ENCODE data around the gene EXOC6B.

The EXOC6B gene

DNA sequence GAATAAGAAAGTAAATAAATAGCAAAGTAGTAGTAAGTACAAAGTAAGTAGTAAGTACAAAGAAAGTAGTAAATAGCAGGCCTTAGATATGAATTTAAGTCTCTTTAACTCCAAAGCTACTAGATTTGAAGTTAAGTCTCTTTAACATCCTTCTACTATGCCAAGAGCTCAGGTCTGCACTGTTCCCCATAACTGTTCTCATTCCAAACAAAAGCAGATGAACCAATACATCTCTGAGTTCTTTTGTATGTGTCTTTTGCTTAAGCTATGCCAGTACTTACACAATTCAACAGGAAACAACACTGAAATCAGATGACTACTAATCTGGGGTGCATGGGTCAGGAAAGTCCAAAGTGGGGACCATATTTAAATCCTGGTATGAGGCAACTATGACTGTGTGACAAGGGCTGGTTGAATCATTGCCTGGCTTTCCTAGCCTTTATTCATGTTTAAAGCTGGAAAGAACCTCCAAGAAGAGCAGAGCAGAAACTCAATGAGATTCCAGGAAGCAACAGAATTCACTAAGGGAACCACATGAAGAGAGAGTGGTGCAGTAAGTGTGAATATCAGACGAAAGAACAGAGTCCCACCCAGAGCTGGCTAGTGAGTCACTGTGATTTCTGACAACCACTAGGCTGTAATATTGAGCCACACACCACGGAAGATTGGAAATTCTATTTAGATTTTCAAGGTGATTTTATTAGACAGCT, 627.1 kb downstream of the EXOC6B start:
- no peak for DNase-seq

DNA sequence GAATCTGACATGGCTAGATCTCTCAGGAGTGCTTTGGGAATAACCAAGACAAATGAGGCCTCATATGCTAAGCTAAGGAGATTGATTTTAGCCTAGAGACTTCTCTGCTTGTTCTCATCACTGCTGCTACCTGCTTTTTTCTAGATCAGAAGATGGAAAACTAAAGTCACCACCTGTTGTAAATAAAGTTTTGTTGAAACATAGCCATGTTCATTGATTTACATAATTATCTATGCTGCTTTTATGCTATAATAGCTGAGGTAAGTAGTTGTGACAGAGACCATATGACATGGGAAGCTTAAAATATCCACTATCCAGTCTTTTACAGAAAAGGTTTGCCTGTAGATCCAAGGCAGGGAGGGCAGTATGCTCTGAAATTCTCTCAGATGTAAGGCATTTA, 632.1 kb downstream of the EXOC6B start:
- DNase-seq: no peak

DNA sequence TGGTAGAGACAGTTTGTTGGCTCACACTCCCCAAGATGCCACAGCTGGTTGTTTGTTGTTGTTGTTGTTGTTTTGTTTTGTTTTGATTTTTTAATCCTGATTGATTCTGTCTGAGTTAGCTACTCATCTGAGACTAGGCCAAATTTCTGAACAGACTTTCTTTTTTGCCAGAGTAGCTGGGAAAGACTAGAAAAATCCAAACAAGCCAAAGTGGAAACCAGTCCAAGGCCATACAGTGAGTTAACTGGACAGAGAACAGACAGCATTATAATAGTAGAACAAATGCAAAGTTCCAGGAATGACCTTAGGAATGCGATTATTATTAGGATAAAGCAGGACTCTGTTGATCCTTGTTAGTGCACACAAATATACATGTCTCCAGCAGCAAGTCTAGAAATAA, 634.4 kb downstream of the EXOC6B start:
- DNase-seq: no peak

DNA sequence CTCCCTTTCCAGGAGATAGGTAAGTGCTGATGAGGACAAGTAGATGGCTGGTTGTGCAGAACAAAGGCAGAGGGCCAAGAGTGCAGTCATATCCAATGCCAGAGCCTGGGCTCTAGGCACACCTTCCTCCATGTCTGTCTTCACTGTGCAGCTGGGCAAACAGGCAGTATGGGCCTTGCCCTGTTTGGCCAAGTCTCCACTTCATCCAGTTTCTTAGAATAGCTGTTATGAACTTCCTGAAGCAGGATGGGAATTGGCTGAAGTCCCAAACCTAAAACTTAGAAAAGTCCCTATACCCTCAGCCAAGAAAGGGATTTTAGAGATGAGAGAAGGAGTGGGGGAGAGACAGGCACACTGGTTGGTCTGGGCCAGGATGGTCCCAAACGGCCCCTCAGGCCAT, 640.6 kb downstream of the EXOC6B start:
- no peak for DNase-seq

DNA sequence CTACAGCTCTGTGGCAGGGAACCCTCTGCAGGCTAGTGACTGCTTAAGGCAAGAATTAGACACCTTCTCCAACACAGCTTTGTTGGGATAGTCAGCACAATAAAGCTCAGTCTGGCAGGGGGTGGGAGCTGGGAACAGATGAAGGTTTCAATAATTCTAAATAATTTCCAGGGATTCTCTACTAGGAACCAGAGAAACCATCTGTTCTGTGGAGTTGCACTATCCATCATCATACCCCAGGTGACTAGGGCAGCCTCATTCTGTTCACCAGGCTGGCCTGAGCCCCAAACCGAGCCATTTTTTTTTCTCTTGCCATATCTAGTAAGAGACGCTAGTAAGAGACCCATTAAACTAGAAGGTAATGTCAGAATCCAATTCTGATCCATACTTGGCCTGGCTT, 642.4 kb downstream of the EXOC6B start:
- no peak for DNase-seq

DNA sequence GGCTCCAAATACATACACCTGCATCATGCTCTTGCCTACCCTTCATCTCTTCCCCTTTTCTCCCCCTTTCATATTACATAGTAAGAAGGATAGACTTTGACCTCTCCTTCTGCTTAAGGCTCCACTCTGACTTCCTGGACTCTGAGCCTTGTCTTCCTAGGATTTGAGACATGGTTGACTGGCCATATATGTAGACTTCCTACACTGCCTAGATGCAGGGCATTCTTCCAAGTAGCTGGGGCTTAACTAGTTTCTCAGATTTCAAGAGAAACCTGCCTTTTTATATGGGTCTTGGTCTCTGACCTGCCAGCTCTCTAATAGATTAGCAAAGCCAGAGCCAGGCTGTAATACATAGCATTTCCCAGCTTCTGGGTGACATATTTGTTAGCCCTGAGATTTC, 642.8 kb downstream of the EXOC6B start:
- no peak for DNase-seq

DNA sequence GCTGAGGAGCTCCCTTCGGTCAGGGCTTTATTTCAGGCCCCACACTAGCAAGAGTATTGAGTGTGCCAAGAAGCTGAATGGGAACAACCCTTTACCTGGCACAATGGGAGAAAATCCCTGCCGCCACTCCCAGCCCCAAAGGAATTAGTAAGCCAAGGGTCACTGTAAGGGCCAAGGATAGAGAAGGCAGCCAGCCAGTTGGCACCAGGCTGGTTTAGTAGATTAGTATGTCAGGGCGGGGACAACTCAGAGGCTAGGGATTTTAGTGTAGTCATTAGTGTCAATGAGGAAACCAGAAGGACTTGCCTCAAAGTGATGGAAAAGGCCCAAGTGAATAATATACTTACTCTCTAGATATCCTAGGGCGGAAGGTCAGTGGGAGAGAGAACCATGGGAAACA, 643.3 kb downstream of the EXOC6B start:
- no peak for DNase-seq

DNA sequence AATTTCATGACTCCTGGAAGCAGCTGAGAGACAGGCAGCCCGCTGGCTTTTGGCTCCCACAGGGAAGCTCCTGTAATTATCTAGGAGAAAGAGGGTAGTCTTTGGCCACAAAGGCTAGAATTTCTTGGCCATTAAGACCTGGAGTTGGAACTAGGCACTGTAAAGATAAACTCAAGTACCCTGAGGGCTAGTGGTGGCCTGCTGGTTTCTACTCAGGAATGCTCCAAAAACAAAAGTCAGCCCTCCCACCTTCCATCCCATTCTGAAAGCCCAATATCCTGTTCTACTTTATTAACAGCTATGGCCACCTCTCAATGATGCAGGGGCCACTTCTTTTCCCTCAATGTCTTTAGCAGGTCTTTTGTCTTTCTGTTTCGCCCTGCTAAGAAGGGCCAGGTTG, 644.2 kb downstream of the EXOC6B start:
- DNase-seq: no peak

DNA sequence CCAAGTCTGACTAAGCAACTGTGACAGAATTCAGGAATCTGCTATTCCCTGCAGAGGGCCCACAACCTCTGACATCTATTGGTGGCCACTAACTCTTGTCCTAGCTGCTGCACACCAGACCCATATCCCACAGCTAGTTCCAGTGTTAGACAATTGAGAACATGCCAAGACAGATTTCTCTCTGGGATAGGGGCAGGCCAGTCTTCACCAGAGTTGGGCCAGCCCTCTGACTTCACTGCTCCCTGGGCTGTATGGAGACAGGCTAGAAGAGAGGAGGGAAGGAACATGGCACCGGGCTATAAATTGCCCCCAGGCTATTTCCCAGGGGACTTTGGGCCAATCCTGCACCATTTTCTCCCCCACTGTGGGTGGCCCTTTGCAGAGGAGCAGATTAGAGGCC, 645.5 kb downstream of the EXOC6B start:
- no peak for DNase-seq

DNA sequence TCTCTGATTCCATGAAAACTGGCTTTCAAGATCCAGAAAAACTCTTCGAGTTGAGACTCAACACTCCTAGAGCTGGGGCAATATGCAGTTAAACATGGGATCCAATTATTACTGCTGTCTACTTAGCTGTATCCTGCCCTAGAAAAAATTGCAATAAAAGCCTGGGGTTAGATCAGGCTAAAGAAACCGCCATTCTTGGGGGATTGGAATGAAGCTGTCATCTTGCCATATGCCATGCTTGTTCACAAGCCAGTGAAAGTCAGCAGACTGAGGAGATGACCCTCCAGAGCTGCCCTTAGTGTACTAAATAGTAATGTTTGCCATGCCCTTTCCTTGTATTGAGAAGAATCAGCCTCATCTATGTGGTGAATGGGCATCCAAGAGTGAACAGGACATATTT, 647.3 kb downstream of the EXOC6B start:
- no peak for DNase-seq

DNA sequence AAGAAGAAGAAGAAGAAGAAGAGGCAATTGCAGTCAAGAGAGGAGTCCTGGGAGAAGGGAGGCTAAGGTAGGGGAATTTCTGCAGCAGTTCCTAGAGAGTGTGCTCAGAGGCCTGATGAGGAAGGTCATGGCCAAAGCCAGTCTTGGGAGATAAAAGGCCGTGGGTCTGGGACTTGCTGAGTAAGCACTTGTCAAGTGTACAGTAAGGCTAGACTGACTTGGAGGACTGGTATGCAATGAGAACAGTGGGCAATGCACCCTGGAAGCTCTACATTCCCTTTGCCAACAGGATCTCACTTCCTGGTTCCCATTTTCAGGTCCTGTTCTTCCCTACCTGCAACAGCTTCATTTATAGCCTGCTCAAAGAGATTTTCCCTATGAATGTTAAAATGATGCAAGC, 649.6 kb downstream of the EXOC6B start:
- no peak for DNase-seq

DNA sequence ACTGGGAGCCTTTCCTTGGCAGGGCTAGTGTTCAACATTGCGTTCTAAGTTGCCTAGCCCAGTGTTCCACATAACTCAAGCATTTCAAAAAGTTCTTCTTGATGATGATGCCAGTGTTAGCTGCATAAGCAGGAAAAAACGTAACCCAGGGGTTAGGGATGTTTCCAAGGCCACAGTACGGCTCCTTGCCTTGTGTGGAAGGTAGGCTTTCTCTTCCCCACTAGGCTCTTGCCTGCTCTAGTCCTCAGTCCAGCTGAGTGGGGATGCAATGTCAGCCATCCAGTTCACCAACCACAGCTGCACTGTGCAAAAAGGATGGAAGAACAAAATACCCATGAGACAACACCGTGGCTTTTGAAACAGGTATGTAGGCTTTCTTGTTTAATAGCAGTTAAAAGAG, 650.2 kb downstream of the EXOC6B start:
- DNase-seq: no peak

DNA sequence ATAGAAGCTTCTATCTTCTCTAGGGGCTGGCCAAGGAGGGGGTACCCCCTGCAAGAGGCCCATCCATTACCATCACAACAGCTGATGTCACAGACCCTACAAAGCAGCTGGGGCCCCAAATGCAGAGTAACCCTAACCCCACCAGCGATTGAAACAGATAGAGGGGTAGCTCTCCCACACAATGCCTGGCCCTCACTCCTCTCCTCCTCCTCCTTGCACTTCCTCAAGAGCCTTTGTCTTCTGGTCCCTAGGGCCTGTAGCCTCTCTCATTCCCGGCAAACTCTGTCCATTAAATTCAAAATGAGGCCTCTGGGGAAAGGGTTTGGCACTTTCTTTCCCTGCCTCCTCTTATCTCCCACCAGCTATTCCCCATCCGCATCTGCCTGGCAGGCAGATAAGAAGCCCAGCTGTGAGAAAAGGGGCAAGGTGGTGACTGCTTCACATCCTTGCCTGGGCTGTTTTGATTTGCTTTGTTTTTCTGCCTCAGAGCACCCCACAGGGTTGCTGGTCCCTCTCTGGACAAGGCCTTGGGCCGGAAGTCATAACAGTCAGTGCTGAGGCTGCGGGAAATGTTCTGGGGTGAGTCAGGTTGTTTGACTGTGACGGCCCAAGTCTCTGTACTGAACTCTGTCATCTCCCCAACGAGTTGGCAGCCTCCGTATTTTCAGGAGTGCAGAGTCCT, 652.1 kb downstream of the EXOC6B start:
- no peak for DNase-seq

DNA sequence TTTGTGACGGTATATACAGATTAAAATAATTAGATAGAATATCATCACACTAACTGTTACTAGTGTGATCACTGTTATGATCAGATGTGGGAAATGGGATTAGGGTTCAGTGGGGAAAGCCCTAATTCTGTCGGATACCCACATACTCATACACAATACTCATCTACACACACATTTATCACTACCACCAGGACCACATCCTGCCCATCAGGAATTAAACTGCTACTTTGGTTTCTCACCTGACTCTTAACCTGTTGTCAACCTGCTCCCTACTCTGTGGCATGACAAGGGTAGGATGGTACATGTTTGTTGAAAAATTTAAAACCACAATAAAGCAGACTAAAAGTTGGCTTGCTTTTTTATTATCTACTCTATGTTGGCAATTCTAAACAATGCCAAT, 653.4 kb downstream of the EXOC6B start:
- DNase-seq: no peak

DNA sequence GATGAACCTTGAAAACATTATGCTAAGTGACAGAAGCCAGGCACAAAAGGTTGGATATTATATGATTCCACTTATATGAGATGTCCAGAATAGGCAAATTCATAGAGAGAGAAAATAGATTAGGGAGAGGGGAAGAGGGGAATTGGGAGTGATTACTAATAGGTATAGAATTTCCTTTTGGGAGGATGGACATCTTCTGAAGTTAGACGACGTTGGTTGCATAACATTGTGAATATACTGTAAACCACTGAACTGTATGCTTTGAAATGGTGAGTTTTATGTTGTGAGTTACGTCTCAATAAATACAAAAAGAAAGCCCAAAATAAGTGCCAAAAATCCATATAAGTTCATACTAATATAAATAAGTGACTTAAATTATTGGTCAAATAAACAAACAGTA, 659.6 kb downstream of the EXOC6B start:
- no peak for DNase-seq

DNA sequence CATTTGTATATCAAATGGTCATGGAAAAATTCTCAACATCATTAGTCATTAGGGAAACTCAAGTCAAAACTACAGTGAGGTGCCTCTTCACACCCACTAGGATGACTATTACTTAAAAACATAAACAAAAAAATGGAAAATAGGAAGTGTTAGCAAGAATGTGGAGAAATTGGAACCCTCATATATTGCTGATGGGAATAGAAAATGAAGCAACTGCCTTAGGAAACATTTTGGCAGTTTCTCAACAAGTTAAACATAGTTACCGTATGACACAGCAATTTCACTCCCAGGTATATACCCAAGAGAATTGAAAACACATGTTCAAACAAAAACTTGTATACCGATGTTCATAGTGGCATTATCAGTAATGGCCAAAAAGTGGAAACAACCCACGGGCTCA, 660.0 kb downstream of the EXOC6B start:
- DNase-seq: no peak

DNA sequence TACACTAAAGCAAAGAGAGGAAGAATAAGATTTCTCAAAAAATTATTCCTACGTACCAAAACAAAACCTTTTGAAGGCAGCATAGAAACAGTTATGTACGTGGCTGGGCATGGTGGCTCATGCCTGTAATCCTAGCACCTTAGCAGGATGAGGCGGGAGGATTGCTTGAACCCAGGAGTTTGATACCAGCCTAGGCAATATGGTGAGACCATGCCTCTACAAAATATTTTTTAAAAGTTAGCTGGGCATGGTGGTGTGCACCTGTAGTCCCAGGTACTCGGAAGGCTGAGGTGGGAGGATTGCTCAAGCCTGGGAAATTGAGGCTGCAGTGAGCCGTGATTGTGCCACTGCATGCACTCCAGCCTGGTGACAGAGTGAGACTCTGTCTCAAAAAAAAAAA, 663.3 kb downstream of the EXOC6B start:
- no peak for DNase-seq

DNA sequence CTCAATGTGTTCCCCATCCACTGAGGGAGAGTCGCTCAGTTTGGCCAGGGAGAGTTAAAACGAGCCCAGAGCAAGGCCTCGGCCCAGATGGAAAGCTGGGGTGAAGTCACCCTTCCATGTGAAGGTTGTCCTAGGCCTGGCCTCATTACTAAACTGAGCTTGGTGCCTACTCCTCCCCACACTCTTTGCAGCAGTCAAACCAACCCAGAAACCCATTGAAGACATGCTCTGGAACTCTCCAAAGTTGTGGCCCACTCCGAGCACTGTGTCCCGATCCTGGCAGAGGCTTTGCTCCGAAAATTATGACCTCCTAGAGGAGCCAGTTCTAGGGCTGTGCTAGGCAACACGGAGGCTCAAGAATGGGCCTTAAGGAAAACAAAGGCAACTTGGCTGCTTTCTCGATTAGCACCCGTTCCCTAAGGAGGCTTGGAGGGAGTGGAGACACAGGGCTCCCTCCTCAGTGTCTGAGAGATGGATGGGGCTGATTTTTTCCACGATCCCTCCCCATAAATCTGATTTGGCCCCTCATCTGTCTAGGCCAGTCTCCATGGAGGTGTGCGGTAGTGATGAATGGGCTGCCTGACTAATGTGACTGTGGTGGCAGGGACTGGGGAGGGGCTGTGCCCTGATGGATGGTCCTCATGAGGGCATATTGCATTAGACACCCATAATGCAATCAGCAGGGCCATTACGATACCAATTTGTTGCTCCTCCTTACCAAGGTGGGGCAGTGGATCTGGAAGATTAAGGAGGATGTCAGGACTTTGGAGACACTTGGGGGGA, 666.4 kb downstream of the EXOC6B start:
- no peak for DNase-seq

DNA sequence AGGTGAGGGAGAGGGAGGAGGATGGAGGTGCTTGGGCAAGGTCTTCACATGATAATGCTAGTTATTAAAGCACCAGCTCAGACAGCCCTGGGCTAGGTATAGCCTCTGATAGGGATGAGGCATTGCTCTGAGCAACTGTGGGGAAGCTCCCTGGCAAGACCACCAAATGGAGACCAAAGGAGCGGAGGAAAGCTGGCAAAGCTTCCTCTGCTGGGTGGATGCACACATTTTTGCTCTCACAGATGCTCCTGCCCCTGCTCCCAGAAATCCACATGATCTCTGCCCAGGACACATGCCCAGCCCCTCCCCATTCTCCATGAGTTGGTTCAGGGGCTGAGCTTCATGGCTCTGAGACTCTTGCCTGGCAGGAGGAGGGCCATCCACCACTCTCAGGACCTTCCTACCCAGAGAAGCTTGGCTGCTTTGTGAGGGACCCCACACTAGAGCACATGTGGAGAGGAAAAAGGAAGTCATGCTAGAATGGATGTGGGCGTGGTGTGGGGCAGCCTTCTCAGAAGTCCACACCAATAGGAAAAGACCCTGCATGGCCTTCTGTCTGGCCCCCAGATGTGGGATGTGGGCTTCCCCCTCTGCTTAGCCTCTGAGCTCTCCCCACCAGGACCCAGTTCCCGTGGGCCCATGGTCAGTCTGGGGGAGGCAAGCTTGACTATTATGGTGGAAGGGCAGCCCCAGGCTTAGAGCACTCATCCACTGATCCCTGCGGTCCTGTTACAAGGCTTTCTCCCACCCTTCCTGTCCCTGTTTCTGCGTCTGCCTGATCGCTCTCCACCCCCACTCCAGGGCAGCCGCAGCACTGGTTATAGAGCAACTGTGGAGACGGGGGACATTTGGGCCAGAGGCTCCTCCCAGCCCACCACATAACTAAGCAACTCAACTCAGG, 667.7 kb downstream of the EXOC6B start:
- no peak for DNase-seq

DNA sequence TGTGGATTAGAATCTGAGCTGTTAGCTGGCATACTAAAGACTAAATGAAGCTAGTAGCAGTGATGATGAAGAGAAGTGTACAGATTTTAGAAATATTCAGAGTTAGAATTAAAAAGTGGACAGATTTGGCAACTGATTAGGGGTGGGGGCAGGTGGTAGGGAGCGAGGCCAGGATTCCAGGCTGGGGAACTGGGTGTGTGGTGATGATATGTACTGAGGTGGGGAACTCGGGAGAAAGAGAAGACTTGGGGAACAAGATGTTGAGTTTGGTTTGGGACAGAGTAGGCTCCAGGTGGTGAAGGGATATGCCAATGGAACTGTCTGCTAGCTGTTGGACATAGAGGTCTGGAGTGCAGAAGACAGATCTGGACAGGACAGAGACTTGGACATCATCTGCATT, 669.0 kb downstream of the EXOC6B start:
- DNase-seq: no peak

DNA sequence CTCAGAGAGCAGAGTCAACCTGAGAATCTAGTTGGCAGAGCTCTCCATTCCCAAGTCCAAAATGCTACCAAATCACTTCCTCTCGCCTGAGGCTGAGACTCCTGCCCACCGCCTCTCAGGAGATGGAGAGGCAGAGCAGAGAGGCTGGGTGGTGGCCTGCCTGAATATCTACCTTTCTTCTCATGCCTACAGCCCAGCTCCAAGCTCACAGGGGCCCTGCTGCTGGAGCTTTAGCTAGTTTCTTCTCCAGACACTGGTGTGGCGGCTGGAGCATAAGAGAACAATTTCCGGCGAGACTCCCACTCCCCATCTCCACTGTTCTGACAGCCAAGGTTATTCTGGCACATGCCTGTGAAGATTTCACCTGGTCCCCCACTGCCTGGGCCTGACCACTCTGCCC, 670.1 kb downstream of the EXOC6B start:
- DNase-seq: no peak

DNA sequence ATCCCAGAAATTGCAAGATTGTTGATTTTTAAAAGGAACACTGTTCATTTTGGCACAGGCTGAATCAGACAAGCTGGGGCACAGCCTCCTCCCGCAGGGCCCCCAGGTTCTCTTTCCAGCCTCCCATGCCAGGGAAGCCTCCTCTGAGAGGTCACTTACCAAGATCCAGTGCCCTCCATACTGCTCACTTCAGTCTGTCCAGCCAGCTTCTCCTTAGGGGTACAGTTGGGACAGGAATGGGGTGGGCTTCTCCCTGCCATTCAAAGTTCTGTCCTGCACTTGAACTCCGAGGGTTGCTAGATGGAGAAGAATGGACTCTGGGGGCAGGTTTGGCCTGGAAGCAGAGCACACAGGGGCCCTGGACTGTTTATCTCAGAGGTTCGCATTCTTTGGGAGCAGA, 670.7 kb downstream of the EXOC6B start:
- DNase-seq: no peak

DNA sequence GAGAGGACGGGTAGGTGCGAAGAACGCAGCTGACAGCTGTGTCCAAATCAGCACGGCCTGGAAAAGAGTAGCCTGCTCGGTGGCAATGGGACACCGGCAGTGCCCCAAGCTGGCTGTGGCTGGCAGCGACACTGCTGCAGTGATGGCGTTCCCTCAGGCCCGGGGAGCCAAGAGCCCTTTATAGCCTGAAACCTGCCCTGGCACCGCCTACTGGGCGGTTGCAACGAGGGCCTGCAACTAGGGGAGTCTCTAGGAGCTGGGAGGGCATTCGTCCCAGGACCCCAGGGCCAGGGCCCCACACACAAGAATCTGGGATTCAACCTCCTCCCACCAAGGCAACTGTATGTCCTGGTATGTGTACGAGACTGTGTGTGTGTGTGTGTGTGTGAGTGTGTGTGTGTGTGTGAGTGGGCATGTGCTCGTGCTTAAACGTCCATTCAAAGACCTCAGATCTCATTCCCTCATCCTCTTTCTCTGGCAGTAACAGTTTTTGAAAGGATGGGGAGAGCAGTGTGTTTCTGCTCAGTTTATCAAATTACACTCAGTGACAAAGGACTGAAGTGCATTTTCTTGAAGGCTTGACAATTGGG, 671.4 kb downstream of the EXOC6B start:
- no peak for DNase-seq
